HEK293 (cell line): Measurements from ENCODE around the gene HS3ST5.

ENCODE experiments used
- CTCF ChIA-PET: fragments of 350-600 bp; formaldehyde crosslinking; extraction: SDS; loops from one replicate; lab custom pipeline; 2021; ENCODE audit warnings: antibody characterized with exemption; lab: Yijun Ruan, JAX
- POLR2A ChIA-PET: fragments of 300-600 bp; formaldehyde crosslinking; extraction: SDS; loops from one replicate; lab custom pipeline; 2020; ENCODE audit warnings: antibody characterized with exemption, inconsistent platforms; lab: Yijun Ruan, JAX
- H3K27ac ChIP-seq: fragments of 200-500 bp; sonication (Bioruptor generic); 2 replicates; pipeline ENCODE4 v1.5.1; 2014; ENCODE audit warnings: low read depth, low read length, control low read depth, inconsistent platforms; ENCODE audit errors: extremely low read depth
- H3K36me3 ChIP-seq, 2 experiments: fragments of 200-500 bp in 1 of 2; sonication (Bioruptor generic) in 1 of 2; 1 replicate in 1 of 2; 2 replicates in 1 of 2; pipeline ENCODE4 v1.5.1; 2014 to 2017; ENCODE audit warnings: inconsistent platforms in 2 of 2, low read length in 2 of 2; ENCODE audit not compliant: control insufficient read depth in 2 of 2, insufficient read depth in 1 of 2
- H3K4me1 ChIP-seq: fragments of 200-500 bp; sonication (Bioruptor generic); 2 replicates; pipeline ENCODE4 v1.5.1; 2014; ENCODE audit warnings: mild to moderate bottlenecking, low read length, inconsistent platforms; ENCODE audit not compliant: control insufficient read depth, insufficient read depth
- H3K4me3 ChIP-seq: 2 replicates; pipeline ENCODE4 v1.5.1; 2011; ENCODE audit warnings: low read depth, mild to moderate bottlenecking, control low read depth, low read length, moderate library complexity
- H3K9me3 ChIP-seq: fragments of 200-500 bp; sonication (Bioruptor generic); 2 replicates; pipeline ENCODE4 v1.5.1; 2014; ENCODE audit warnings: low read depth, low read length, inconsistent platforms; ENCODE audit not compliant: control insufficient read depth, insufficient read depth
- EGR2 ChIP-seq: fragments of 450-650 bp; formaldehyde crosslinking; IDR thresholded peaks from 2 replicates; pipeline ENCODE4 v1.5.1; 2016; ENCODE audit warnings: low read depth, missing biosample characterization, missing genetic modification characterization
- KLF8 ChIP-seq: fragments of 450-650 bp; formaldehyde crosslinking; IDR thresholded peaks from 2 replicates; pipeline ENCODE4 v1.5.1; 2016; ENCODE audit warnings: missing biosample characterization, missing genetic modification characterization
- KLF9 ChIP-seq: fragments of 450-650 bp; formaldehyde crosslinking; IDR thresholded peaks from 2 replicates; pipeline ENCODE4 v1.5.1; 2016; ENCODE audit warnings: missing biosample characterization, missing genetic modification characterization, low read depth
- OSR2 ChIP-seq: fragments of 450-650 bp; formaldehyde crosslinking; IDR thresholded peaks from 2 replicates; pipeline ENCODE4 v1.5.1; 2016; ENCODE audit warnings: missing biosample characterization, missing genetic modification characterization
- ZBTB21 ChIP-seq: fragments of 450-650 bp; formaldehyde crosslinking; IDR thresholded peaks from 2 replicates; pipeline ENCODE4 v1.5.1; 2017; ENCODE audit warnings: missing biosample characterization, missing genetic modification characterization
- ZBTB6 ChIP-seq: fragments of 450-650 bp; formaldehyde crosslinking; IDR thresholded peaks from 2 replicates; pipeline ENCODE4 v1.5.1; 2017; ENCODE audit warnings: missing biosample characterization, missing genetic modification characterization
- ZBTB8A ChIP-seq: fragments of 450-650 bp; formaldehyde crosslinking; IDR thresholded peaks from 2 replicates; pipeline ENCODE4 v1.5.1; 2016; ENCODE audit warnings: missing biosample characterization, missing genetic modification characterization
- ZEB2 ChIP-seq: fragments of 450-650 bp; formaldehyde crosslinking; IDR thresholded peaks from 2 replicates; pipeline ENCODE4 v1.5.1; 2016; ENCODE audit warnings: missing biosample characterization, missing genetic modification characterization
- ZIC2 ChIP-seq: fragments of 450-650 bp; formaldehyde crosslinking; IDR thresholded peaks from 2 replicates; pipeline ENCODE4 v1.5.1; 2016; ENCODE audit warnings: missing biosample characterization, missing genetic modification characterization
- ZNF132 ChIP-seq: fragments of 450-650 bp; formaldehyde crosslinking; IDR thresholded peaks from 2 replicates; pipeline ENCODE4 v1.5.1; 2017; ENCODE audit warnings: missing biosample characterization, missing genetic modification characterization, borderline replicate concordance
- ZNF16 ChIP-seq: fragments of 450-650 bp; formaldehyde crosslinking; IDR thresholded peaks from 2 replicates; pipeline ENCODE4 v1.5.1; 2016; ENCODE audit warnings: low read depth, missing biosample characterization, missing genetic modification characterization
- ZNF280D ChIP-seq: fragments of 450-650 bp; formaldehyde crosslinking; IDR thresholded peaks from 2 replicates; pipeline ENCODE4 v1.5.1; 2016; ENCODE audit warnings: missing biosample characterization, missing genetic modification characterization
- ZNF391 ChIP-seq: fragments of 450-650 bp; formaldehyde crosslinking; IDR thresholded peaks from 2 replicates; pipeline ENCODE4 v1.5.1; 2016; ENCODE audit warnings: low read depth, missing biosample characterization, missing genetic modification characterization, borderline replicate concordance
- ZNF473 ChIP-seq: fragments of 450-650 bp; formaldehyde crosslinking; IDR thresholded peaks from 2 replicates; pipeline ENCODE4 v1.5.1; 2017; ENCODE audit warnings: missing biosample characterization, missing genetic modification characterization
- ZNF548 ChIP-seq: fragments of 450-650 bp; formaldehyde crosslinking; IDR thresholded peaks from 2 replicates; pipeline ENCODE4 v1.5.1; 2016; ENCODE audit warnings: missing biosample characterization, missing genetic modification characterization
- ZNF580 ChIP-seq: fragments of 450-650 bp; formaldehyde crosslinking; IDR thresholded peaks from 2 replicates; pipeline ENCODE4 v1.5.1; 2016; ENCODE audit warnings: missing biosample characterization, missing genetic modification characterization
- ZNF600 ChIP-seq: fragments of 450-650 bp; formaldehyde crosslinking; IDR thresholded peaks from 2 replicates; pipeline ENCODE4 v1.5.1; 2016; ENCODE audit warnings: missing biosample characterization, missing genetic modification characterization
- ZNF629 ChIP-seq: fragments of 450-650 bp; formaldehyde crosslinking; IDR thresholded peaks from 2 replicates; pipeline ENCODE4 v1.5.1; 2017; ENCODE audit warnings: missing biosample characterization, missing genetic modification characterization
- ZNF76 ChIP-seq: fragments of 450-650 bp; formaldehyde crosslinking; IDR thresholded peaks from 2 replicates; pipeline ENCODE4; 2016; ENCODE audit warnings: low read depth, missing biosample characterization, missing genetic modification characterization, borderline replicate concordance
- ZNF768 ChIP-seq: fragments of 450-650 bp; formaldehyde crosslinking; IDR thresholded peaks from 2 replicates; pipeline ENCODE4 v1.5.1; 2018; ENCODE audit warnings: missing biosample characterization, mild to moderate bottlenecking, missing genetic modification characterization
- ZNF777 ChIP-seq: fragments of 450-650 bp; formaldehyde crosslinking; IDR thresholded peaks from 2 replicates; pipeline ENCODE4 v1.5.1; 2017; ENCODE audit warnings: missing biosample characterization, missing genetic modification characterization, borderline replicate concordance
- ZSCAN4 ChIP-seq: fragments of 450-650 bp; formaldehyde crosslinking; IDR thresholded peaks from 2 replicates; pipeline ENCODE4 v1.5.1; 2017; ENCODE audit warnings: missing biosample characterization, missing genetic modification characterization
- TF ChIP-seq, protein P1 (sequence below): fragments of 450-650 bp; formaldehyde crosslinking; IDR thresholded peaks from 2 replicates; pipeline ENCODE4 v1.5.1; 2016; ENCODE audit warnings: missing biosample characterization, missing genetic modification characterization

Gene HS3ST5

GRCh38 chr6:114055763-114056162 lies 287.1 kb downstream of the HS3ST5 start:
- Histone ChIP-seq H3K36me3 (no peaks in the 10 kb centered on the region), H3K4me1 (no peaks in the 10 kb centered on the region), H3K4me3 (no peak overlapping the region), H3K27ac (no peak overlapping the region), H3K9me3 (no peaks in the 10 kb centered on the region)
- TF ChIP-seq ZNF548 (tag by site-specific recombination) (no peak), ZNF473 (tag by site-specific recombination) (no peak), ZNF600 (no peak), OSR2 (no peak), ZBTB6 (tag by site-specific recombination) (no peak), ZNF280D (tag by site-specific recombination) (no peak), ZNF580 (tag by site-specific recombination) (no peak), ZNF391 (tag by site-specific recombination) (no peak), ZIC2 (tag by site-specific recombination) (no peak), ZEB2 (no peak)
- TF ChIP-seq, protein P1, sequence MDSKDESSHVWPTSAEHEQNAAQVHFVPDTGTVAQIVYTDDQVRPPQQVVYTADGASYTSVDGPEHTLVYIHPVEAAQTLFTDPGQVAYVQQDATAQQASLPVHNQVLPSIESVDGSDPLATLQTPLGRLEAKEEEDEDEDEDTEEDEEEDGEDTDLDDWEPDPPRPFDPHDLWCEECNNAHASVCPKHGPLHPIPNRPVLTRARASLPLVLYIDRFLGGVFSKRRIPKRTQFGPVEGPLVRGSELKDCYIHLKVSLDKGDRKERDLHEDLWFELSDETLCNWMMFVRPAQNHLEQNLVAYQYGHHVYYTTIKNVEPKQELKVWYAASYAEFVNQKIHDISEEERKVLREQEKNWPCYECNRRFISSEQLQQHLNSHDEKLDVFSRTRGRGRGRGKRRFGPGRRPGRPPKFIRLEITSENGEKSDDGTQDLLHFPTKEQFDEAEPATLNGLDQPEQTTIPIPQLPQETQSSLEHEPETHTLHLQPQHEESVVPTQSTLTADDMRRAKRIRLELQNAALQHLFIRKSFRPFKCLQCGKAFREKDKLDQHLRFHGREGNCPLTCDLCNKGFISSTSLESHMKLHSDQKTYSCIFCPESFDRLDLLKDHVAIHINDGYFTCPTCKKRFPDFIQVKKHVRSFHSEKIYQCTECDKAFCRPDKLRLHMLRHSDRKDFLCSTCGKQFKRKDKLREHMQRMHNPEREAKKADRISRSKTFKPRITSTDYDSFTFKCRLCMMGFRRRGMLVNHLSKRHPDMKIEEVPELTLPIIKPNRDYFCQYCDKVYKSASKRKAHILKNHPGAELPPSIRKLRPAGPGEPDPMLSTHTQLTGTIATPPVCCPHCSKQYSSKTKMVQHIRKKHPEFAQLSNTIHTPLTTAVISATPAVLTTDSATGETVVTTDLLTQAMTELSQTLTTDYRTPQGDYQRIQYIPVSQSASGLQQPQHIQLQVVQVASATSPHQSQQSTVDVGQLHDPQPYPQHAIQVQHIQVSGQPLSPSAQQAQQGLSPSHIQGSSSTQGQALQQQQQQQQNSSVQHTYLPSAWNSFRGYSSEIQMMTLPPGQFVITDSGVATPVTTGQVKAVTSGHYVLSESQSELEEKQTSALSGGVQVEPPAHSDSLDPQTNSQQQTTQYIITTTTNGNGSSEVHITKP (tag by site-specific recombination): no peak
- POLR2A ChIA-PET: no interaction called here
- CTCF ChIA-PET: interaction anchor here (0.6 kb wide), 1 partner anchor 671 kb away, joined by 3 read pairs; no protein-coding TSS in a partner anchor

DNA sequence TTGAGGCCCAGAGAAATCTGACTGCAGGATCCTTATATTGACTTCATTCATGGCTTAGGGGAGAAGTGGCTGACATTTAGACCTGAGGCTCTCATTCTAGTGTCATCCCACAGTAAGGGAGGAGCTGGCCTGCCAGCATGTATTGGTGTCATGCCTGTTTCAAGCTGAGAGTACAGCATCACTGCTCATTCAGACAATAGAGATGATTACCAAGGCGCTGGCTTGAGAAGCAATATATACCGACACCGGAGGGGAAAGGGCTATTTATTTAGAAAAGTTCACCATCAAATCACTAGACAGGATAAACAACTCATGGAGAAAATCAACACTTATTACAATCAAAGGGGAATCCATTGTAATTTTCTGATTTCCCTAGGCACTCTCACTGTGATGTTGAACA lies 287.5 kb downstream of the HS3ST5 start:
- POLR2A ChIA-PET: no interaction called here
- H3K36me3 ChIP-seq: no peaks in the 10 kb centered on the region

GRCh38 chr6:114053791-114054190 lies 289.0 kb downstream of the HS3ST5 start:
- POLR2A ChIA-PET: no interaction called here
- Histone ChIP-seq H3K36me3 (no peaks in the 10 kb centered on the region), H3K9me3 (no peaks in the 10 kb centered on the region), H3K4me3 (no peak overlapping the region), H3K27ac (no peak overlapping the region), H3K4me1 (no peaks in the 10 kb centered on the region)
- CTCF ChIA-PET: interaction anchor here (0.5 kb wide), 1 partner anchor 10 kb away, joined by 4 read pairs; no protein-coding TSS in a partner anchor
- no peak for TF ChIP-seq ZNF76 (tag by site-specific recombination)
- no peak for TF ChIP-seq ZNF132 (tag by site-specific recombination)
- no peak for TF ChIP-seq ZBTB8A (tag by site-specific recombination)
- TF ChIP-seq ZSCAN4 (tag by site-specific recombination): no peak
- no peak for TF ChIP-seq KLF9 (tag by site-specific recombination)
- TF ChIP-seq ZEB2: no peak
- no peak for TF ChIP-seq KLF8 (tag by site-specific recombination)
- TF ChIP-seq ZNF629 (tag by site-specific recombination): no peak
- no peak for TF ChIP-seq ZNF777 (tag by site-specific recombination)
- TF ChIP-seq EGR2 (tag by site-specific recombination): no peak

More for the DNA sequence above, 287.5 kb downstream of the HS3ST5 start:
- Histone ChIP-seq H3K9me3 (no peaks in the 10 kb centered on the region), H3K4me3 (no peak overlapping the region), H3K4me1 (no peaks in the 10 kb centered on the region), H3K27ac (no peak overlapping the region)
- TF ChIP-seq ZNF768 (tag by site-specific recombination) (no peak), ZBTB21 (tag by site-specific recombination) (no peak), ZNF16 (tag by site-specific recombination) (no peak)
- CTCF ChIA-PET: no interaction called here
